Suppressor macrophage (primary cell): ENCODE data around the gene ZBED6.
"Not testable (repeated sequence)": the region's sequence is repeated elsewhere in the genome, so short reads cannot be mapped to it uniquely, and the experiment has no call there.

Source experiments
- DNase-seq, 4 experiments: peaks; one replicate each; pipeline ENCODE4 v3.0.0-alpha.2; 2020 to 2022

The ZBED6 gene

DNA sequence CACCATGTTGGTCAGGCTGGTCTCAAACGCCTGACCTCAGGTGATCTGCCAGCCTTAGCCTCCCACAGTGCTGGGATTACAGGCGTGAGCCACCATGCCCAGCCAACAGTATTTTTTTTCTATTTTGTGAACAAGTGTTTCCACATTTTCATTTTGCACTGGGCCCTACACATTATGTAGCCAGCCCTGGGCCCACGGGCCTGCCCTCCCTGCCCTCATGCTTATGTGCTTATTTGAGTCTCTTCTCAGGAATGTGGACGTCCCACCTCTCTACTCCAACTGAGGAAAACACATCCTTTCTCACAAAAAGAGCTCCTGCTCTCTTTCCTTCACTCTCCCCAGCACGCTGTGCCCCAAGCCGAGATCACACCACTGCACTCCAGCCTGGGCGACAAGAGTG is 13.5 kb upstream of the ZBED6 start:
- no peak for DNase-seq

DNA sequence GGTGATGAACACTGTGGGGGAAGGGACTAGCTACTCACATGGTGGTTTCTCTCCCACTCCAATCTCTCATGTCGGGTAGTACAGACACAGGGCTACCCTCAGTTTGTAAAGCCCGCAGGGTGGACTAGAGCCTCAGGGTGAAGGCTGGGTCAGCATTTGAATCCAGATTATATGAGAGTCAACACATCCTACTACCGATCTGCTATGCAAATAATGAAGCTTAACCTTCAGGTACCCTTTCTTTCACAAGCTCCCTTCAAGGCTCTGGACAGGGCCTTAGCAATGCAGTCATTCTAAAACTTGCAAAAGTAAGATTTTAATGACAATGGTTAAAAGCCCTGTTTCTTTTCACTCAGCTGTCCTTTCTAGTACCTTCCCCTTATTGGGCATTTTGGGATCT is 5.5 kb upstream of the ZBED6 start:
- no peak for DNase-seq

DNA sequence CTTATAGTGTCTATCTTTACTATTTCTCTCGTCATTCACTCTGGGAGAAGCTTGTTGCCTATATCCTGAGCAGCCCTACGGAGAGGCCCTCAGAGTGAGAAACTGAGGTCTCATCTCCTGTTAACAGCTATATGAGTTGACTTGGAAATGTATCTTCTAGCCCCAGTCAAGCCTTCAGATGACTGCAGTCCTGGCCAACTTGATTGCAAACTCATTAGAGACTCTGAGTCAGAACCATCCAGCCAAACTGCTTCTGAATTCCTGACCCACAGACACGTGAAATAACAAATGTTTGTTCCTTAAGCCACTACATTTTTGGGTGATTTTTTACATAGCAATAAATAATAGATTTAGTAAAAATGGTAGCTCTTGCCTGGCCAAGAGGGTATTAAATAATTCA is 3.9 kb upstream of the ZBED6 start:
- no peak for DNase-seq

DNA sequence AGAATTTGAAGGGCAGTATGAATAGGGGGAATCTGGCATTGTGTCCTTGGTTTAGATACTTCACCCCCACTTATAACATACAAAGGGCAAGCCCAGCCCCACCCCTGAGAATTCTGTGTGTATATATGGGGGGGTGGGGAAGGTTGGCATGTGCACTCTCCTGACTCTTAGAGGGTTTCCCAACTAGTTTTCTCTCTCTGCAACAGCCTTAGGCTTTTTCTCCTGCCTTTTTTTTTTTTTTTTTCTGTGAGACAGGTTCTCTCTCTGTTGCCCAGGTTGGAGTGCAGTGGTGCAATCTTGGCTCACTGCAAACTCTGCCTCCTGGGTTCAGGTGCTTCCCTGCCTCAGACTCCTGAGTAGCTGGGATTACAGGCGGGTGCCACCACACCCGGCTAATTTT is 2.9 kb upstream of the ZBED6 start:
- no peak for DNase-seq

DNA sequence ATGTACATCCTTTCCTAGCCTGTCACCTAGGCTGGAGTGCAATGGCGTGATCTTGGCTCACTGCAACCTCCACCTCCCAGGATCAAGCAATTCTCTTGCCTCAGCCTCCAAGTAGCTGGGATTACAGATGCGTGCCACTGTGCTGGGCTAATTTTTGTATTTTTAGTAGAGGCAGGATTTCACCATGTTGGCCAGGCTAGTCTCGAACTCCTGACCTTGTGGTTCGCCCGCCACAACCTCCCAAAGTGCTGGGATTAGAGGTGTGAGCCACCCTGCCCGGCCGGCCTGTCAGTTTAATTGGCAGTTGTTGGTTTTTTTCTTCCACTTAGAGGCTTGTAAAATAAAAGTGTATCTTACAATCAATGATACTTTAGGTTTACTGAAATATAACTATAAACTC is 1.9 kb upstream of the ZBED6 start:
- not testable (repeated sequence) for DNase-seq

DNA sequence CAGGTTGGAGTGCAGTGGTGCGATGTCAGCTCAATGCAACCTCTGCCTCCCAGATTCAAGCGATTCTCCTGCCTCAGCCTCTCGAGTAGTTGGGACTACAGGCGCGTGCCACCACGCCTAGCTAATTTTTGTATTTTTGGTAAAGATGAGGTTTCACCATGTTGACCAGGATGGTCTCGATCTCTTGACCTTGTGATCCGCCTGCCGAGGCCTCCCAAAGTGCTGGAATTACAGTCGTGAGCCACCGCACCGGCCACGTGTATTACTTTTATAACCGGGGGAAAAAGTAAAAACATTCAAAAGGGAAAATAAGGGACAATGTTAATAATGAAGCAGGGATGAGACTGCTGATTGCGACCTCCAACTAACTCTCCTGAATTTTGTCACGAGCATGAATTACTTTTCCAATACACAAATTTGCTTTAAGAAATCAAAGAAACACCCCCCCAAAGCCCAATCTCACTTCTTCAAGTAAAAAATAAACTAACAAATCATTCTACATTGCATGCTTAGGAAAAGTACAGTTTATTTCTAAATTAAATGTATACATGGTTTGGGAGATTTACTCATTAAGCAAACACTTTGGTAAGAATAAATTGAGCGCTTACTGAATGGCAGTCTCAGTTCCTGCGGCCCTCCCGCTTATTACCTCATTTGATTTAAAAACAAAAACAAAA is 521 bp upstream of the ZBED6 start:
- DNase-seq, result no peak

DNA sequence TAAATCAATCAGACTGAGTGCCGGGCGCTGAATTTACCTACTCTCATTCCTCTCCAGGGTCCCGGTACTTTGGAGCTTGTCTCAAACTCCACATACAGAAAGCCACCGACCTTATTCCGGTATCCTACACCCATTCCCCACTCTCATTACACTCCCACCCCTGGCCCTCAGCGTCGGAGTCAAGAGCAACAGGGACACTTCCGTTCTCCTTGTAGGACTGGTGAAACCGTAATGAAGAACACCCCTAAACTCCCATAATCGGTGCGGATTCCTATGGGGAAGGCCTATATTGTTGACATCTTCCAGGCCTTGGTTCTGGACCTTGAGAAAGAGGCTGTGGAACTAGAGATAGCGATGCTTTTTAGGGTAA is 798 bp downstream of the ZBED6 start:
- peak; percentile 57 to 69 (median 65) for DNase-seq

DNA sequence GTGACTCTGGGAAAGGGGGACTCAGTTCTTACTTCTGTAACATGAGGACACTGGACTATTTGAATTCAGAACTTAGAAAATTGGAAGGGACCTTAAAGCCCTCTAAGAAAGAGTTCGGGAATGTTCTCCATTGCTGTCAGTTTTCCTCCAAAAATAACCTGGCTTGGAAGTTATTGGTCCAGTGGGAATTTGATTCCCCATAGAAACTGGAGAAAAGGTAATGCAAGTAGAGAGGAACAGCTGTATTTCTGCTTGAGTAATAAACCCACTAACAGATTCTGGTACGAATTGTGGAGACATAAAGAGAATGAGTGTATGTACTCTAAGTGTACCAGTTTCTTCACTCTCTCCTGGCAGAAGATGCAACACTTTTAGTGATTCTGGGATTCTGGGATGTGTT is 1.8 kb downstream of the ZBED6 start:
- no peak for DNase-seq

DNA sequence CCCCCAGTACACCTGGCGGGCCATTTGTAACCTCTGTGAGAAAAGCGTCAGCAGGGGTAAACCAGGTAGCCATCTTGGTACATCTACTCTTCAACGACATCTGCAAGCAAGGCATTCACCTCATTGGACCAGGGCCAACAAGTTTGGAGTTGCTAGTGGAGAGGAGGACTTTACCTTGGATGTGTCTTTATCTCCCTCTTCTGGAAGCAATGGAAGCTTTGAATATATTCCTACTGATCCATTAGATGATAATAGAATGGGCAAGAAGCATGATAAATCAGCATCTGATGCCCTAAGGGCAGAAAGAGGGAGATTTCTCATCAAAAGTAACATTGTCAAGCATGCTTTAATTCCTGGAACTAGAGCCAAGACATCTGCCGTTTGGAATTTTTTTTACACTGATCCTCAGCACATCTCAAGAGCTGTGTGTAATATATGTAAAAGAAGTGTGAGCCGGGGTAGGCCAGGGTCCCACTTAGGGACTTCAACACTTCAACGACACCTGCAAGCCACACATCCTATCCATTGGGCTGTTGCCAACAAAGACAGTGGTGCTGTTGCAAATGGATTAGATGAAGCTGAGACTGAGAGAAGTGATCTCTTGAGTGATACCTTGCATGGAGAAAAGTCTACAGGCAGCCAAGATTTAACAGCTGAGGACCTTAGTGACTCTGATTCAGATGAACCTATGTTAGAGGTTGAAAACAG is 2.7 kb downstream of the ZBED6 start:
- no peak for DNase-seq

DNA sequence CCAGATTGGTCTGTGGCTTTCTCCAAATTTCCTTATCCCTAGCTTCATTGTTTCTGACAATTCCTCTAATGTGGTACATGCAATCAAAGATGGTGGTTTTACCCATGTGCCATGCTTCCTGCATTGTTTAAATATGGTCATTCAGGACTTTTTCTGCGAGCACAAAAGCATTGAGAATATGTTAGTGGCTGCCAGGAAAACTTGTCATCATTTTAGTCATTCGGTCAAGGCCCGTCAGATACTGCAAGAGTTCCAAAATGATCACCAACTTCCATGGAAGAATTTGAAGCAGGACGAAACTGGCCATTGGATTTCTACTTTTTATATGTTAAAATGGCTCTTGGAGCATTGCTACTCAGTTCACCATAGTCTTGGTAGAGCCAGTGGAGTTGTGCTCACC is 3.7 kb downstream of the ZBED6 start:
- DNase-seq, result no peak

DNA sequence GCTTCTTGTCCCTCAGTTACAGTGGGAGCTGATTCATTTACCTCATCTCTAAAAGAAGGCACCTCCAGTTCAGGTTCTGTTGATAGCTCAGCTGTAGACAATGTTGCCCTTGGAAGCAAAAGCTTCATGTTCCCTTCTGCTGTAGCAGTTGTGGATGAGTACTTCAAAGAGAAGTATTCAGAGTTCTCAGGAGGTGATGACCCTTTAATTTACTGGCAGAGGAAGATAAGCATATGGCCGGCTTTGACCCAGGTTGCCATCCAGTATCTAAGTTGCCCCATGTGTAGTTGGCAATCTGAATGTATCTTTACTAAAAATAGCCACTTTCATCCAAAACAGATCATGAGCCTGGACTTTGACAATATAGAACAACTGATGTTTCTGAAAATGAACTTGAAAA is 4.5 kb downstream of the ZBED6 start:
- no peak for DNase-seq

DNA sequence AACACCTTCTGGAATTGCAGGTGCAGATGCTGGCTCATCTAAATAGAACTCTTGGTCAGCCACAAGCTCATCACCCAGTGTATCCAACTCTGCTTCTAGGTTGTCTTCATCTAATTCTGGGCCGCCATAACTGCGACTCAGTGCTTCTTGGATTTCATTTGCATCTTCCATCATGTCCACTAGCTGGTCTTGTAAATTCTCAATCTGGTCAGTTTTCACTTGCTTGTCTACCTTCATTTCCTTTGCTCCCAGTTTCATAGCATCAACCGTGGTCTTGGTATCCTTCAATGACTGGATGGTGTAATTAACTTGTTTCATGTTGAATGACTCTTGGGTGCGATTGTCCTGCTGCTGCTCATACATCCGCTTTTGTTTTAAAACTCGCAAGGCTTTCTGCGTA is 10.3 kb downstream of the ZBED6 start:
- no peak for DNase-seq

DNA sequence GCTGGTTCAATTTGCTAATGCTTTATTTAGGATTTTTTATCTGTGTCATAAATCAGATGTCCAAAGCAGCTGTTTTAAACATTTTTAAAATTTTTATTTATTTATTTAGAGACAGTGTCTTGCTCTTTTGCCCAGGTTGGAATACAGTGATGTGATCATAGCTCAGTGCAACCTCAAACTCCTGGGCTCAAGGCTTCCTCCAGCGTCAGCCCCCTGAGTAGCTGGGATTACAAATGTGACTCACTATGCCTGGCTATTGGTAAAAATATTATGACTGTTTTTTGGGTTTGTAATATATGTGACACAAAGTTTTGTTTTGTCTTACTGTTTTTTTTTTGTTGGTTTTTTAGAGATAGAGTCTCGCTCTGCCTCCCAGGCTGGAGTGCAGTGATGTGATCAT is 11.8 kb downstream of the ZBED6 start:
- DNase-seq, result no peak

DNA sequence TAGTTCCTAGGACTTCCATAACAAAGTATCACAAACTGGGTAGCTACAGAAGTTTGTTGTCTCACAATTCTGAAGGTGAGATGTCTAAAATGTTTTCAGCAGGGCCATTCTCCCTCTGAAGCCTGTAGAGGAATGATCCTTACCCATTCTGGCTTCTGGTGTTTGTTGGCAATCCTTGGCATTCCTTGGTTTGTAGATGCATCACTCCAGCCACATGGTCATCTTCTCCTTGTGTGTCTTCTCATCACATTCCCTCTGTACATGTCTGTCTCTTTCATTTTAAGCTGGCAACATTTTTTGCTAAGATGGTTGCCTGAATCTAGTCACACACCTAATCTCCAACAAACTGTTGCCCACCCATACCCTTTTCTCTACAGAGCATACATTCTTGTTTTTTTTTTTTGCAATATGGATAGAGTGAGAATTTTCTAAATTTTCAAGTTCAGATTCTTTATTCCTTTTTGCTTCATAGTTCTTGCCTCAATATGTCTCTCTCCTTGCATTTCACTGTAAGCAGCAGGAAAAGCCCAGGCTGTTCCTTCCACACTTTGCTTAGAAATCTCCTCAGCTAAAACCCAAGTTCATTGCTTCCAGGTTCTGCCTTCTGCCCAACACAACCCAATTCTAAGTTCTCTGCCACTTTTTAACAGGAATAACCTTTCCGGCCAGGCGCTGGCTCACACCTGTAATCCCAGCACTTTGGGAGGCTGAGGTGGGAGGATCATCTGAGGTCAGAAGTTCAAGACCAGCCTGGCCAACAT is 18.3 kb downstream of the ZBED6 start:
- DNase-seq, result no peak

DNA sequence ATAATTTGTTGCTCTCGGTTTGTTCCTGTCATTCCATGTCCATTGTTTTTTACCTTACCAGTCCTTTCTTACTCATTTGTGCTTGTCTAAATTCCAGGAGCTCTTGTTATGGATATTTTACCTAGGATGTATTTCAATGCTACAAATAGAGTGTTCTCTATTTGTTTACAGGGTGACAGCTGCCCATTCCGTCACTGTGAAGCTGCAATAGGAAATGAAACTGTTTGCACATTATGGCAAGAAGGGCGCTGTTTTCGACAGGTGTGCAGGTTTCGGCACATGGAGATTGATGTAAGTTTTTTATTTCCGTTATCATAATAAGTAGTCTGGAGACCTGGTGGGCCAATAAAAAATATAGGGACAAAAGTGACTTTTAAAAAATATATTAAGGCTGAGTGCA is 23.0 kb downstream of the ZBED6 start:
- no peak for DNase-seq

DNA sequence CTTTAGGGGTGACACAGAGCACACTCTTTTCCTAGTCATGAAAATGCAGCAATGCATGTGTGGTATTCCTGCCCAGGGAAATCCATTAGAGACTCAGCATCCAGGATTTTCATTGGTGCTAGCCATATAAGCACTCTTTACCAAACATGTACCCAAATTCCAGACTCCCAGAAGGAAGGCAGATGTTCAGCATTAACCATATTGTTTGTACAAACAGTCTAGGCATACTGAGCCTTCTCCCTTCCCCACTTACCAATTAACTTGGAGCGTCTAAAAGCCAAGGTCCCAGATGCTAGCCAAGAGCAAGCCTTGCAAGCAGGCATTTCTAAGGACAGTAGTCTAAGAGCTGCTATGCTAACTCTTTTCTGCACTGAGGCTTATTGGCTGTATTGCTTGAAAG is 27.9 kb downstream of the ZBED6 start:
- no peak for DNase-seq

DNA sequence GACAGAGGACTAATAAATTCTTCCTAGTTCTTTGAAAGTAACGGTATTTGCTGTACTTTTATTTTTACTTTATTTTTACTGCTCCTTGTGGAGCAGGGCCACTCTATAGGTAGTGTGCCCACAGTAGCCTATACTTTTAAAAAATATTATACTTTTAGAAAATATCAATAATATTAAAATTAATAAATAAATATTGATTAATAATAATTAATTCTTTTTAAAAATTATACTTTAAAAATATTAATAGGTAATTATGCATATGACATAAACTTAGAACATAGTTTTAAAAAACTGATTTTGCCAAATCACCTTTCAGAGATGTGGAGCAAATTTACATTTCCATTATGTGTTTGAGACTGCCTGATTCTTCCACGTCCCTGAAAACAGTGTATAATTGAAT is 30.8 kb downstream of the ZBED6 start:
- no peak for DNase-seq

DNA sequence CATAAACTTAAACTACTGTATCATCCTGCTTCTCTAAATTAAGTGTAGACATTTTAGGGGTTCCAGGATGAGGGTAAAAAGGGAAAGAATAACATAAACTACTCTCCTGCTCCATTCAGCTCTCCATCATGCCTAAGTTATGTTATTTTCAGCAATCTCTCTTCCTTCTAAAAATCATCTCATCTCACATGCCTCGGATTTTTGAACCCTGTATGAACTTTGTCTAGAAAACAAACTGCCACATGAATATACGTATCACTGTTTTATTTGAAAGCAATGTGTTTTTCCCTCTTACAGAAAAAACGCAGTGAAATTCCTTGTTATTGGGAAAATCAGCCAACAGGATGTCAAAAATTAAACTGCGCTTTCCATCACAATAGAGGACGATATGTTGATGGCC is 32.6 kb downstream of the ZBED6 start:
- no peak for DNase-seq

DNA sequence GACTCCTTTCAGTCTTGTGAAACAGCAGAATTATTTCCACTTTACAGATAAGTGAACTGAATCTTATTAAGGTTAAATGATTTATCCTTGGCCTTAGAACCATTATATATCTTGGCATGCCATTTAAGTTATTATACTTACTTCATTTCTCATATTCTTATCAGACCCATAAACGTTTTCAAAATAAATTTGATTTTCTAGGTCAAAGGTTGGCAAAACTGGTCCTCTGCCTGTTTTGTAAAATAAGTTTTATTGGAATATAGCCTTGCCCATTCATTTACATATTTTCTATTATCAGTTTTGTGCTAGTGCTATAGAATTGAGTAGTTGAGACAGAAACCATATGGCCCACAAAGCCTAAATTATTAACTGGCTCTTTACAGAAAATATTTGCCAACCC is 33.1 kb downstream of the ZBED6 start:
- DNase-seq, result no peak

DNA sequence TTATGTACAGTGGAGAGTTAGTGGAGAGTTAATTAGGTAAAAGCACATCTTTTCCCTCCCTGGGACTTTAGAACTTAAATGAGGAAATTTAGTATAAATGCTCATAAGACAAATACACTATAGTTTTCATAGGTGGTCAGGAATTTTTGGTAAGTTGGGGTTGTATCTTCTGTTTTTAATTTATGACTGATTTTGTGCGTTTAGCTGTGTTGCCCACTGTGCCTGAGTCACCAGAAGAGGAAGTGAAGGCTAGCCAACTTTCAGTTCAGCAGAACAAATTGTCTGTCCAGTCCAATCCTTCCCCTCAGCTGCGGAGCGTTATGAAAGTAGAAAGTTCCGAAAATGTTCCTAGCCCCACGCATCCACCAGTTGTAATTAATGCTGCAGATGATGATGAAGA is 33.8 kb downstream of the ZBED6 start:
- DNase-seq, result peak; percentile 24 to 62 (median 39)

DNA sequence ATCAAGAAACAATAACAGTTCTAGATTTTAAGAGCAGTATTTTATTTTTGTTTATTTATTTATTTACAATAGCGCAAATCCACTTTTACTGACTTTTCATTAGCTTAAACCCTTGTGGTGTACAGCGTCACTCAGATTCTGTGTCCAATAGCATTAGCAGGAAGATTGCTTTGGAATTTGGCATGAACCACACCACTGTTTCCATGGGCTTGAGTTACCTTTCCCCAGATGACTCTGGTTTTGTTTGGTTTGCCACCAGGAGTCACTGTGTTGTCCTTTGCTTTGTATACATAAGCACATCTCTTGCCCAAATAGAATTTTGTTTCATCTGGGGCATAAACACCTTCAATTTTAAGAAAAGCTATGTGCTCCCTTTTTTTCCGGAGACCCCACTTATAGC is 40.1 kb downstream of the ZBED6 start:
- DNase-seq, result no peak

DNA sequence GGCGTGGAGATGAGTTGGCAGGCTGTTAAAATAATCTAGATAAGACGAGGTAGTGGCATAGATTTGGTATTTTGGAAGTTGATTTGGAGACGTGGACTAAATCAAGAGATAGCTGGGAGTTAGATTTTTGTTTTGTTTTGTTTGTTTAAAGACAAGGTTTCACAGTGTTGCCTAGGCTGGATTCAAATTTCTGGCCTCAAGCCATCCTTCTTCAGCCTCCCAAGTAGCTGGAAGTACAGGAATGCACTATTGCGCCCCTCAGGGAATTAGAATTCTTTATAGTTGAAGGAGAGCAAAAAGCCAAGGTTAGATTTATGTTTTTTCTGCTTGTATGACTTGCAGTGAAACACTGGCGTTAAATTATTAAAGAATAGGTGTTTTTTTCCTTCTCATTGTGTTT is 43.7 kb downstream of the ZBED6 start:
- DNase-seq, result no peak

DNA sequence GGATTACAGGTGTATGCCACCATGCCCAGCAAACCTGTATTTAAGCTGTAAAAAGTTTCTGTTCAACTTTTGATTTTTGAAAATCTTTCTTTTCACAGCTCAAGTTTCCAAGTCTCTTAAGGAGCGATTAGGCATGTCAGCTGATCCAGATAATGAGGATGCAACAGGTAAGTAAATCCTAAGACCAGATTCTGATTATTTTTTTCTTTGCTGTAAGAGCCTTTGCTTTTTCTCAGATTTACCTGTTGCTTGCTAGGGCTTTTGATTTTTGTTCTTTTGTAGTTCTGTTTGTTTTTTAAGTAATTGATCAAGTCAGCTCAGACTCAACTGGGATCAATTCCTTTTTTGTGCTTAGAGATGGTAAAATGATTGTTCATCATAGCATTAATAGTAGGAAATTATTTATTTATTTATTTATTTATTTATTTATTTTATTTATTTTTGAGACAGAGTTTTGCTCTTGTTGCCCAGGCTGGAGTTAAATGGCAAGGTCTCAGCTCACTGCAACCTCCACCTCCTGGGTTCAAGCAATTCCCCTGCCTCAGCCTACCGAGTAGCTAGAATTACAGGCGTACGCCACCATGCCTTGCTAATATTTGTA is 44.9 kb downstream of the ZBED6 start:
- no peak for DNase-seq

DNA sequence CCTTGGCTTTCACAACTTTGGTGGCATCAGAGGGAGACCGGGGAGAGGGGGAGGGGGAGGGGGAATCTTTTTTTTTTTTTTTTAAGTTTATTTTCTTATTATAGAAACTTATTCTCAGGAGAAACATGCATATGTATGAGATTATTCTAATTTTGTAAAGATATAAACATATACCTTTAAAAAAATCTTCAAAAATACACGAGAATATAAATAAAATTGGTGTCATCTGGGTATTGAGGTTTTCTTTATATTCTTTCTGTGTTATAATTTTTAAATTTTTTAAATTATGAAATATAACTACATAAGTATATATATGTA is 47.1 kb downstream of the ZBED6 start:
- DNase-seq, result no peak
